Skeletal muscle satellite cell (primary cell): ENCODE results near the gene COL13A1.

Experiments
- H3K27me3 ChIP-seq: 2 replicates; pipeline ENCODE4 v1.7.0; 2013; ENCODE audit warnings: low read length; ENCODE audit not compliant: control insufficient read depth, insufficient read depth
- H3K36me3 ChIP-seq: 2 replicates; pipeline ENCODE4 v1.7.0; 2013; ENCODE audit warnings: mild to moderate bottlenecking, control low read depth, low read length; ENCODE audit not compliant: insufficient read depth
- H3K4me1 ChIP-seq: 2 replicates; pipeline ENCODE4 v1.7.0; 2013; ENCODE audit warnings: low read length; ENCODE audit not compliant: control insufficient read depth, insufficient read depth
- H3K4me2 ChIP-seq: 2 replicates; pipeline ENCODE4 v1.7.0; 2013; ENCODE audit warnings: mild to moderate bottlenecking, low read length
- H3K4me3 ChIP-seq: 2 replicates; pipeline ENCODE4 v1.7.0; 2013; ENCODE audit warnings: low read length
- H3K9ac ChIP-seq: 2 replicates; pipeline ENCODE4 v1.7.0; 2013; ENCODE audit warnings: mild to moderate bottlenecking, low read depth, low read length, moderate library complexity
- H3K9me3 ChIP-seq: replicated peaks from 2 replicates; pipeline ENCODE4 v1.7.0; 2013; ENCODE audit warnings: mild to moderate bottlenecking, control low read depth, low read length

COL13A1 gene

DNA sequence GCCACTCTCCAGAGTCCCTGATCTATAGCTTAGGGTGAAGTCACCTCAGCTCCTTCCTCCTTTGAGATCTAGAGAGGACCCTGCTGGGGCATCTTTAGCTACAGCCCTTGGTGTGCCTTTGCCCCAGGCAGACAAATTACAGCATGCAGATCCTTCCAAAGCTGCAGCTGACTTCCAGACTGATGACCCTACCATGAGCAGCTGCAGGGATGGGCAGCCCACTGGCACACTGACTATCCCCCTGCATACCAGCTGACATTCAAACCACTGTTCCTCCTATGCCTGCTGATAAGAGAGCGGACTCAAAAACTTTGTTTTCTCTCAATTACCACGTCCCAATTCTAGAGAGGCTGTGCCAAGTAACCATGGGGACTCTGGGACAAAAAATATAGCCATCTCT is 70.6 kb downstream of the COL13A1 start:
- no peaks in the 10 kb centered on the region for H3K27me3 ChIP-seq
- H3K4me2 ChIP-seq: no peak overlapping the region
- no peak overlapping the region for H3K9ac ChIP-seq
- H3K4me1 ChIP-seq: peaks cover 19% of the 10 kb centered on the region
- no peaks in the 10 kb centered on the region for H3K9me3 ChIP-seq
- H3K4me3 ChIP-seq: no peak overlapping the region
- no peaks in the 10 kb centered on the region for H3K36me3 ChIP-seq

DNA sequence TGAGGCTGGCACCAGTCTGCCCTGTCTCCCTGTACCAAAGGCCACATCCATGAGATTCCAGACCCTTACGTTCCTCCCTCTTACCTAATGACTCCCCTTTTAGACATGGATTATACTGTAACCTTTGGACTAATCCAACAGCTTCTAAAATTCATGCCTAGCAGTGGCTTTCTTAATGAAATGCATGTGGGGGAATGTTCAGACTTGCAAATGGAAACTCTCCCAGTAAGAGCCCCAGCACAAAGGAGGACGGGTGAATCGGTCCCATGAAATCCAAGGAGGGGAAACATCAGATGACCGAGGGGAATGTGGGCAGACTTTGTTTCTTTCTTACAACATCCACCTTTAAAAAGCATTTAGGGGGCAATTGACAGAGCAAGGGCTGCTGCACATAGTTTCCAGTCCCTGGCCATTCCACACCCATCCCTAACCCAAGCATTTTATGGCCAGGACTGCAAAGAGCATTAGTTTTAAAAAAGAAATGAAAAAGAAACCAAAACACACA is 71.5 kb downstream of the COL13A1 start:
- Histone ChIP-seq H3K9ac (no peak overlapping the region), H3K4me3 (no peak overlapping the region), H3K9me3 (no peaks in the 10 kb centered on the region), H3K36me3 (no peaks in the 10 kb centered on the region), H3K4me1 (peaks cover 17% of the 10 kb centered on the region), H3K27me3 (no peaks in the 10 kb centered on the region), H3K4me2 (no peak overlapping the region)

DNA sequence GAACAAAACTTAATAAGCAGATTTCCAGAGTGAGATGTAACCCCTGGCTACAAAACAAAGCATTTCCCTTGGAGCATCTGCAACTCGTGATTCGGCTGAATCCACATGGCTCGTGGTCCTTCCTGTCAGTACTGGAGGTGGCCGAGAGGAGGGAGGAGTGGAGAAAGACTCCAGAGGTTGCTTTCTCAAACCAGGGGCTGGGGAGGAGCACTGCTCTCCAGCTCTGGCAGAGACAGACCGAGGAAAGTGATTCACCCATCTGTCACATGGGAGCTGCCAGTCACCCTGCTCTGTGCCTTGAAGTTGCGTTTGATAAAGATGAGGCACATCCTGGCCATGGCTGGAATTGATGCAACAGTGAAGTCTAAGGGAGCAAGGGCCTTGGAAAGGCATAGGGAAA is 72.7 kb downstream of the COL13A1 start:
- Histone ChIP-seq H3K4me1 (peaks cover 10% of the 10 kb centered on the region), H3K4me3 (no peak overlapping the region), H3K4me2 (no peak overlapping the region), H3K27me3 (no peaks in the 10 kb centered on the region), H3K9me3 (no peaks in the 10 kb centered on the region), H3K9ac (no peak overlapping the region), H3K36me3 (no peaks in the 10 kb centered on the region)

DNA sequence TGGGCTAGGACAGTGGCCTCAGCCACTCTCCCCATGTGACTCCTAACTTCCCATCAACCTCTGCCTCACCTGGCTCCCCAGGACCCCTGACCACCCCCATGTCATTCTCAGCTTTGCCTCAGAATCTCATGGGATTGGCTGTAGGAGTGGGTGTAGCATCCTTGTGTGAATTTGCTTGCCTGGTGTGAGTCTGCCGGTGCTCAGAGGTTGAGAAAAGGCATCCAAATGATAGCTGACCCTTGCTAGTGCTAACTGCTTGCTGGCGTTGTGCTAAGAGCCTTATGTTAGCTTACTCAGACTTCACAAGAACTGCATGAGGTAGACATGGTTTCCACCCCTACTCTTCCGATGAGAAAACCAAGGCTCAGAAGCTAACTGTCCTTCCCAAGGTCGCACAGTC is 74.2 kb downstream of the COL13A1 start:
- H3K9me3 ChIP-seq: no peaks in the 10 kb centered on the region
- no peak overlapping the region for H3K4me2 ChIP-seq
- H3K36me3 ChIP-seq: no peaks in the 10 kb centered on the region
- H3K4me1 ChIP-seq: peaks cover 10% of the 10 kb centered on the region
- no peak overlapping the region for H3K9ac ChIP-seq
- H3K4me3 ChIP-seq: no peak overlapping the region
- no peaks in the 10 kb centered on the region for H3K27me3 ChIP-seq

DNA sequence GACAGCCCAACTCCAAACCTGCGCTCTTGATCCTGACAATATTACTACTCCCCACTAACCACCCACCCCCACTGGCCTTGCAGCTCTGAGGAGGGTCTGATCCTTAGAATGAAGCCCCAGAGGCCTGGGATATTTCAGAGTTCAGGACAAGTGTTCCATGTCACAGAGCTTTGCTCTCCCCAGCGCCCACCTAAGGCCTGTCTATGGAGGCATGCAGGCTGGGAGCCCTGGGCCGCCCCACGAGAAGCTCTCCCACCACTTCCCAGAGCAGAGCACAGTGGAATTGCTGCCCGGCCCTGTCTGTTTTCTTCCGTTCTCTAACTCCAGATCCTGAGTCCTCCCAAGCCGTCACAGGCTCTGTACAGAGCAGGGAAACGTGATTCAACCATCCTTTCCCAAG is 74.6 kb downstream of the COL13A1 start:
- H3K4me3 ChIP-seq: no peak overlapping the region
- H3K4me1 ChIP-seq: peaks cover 10% of the 10 kb centered on the region
- no peaks in the 10 kb centered on the region for H3K9me3 ChIP-seq
- no peaks in the 10 kb centered on the region for H3K36me3 ChIP-seq
- no peak overlapping the region for H3K4me2 ChIP-seq
- H3K27me3 ChIP-seq: no peaks in the 10 kb centered on the region
- H3K9ac ChIP-seq: no peak overlapping the region

DNA sequence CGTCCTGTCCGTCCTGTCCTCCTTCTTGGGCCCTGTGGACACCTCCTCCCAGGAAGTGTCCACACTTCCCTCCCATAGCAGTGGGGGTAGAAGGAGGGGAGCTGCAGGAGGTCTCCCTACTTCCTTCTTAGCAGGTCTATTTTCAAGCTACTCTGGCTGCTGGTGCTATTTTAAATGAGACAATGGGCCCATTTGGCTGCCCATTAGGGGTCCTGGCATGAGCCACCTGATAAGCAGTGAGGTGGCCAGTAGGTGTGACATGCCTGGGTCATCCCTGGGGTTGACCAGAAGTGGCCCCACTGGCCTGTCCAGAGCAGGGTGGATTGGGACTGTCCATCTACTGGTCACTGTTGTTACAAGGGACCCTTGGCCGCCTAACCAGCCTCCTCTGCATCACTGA is 75.2 kb downstream of the COL13A1 start:
- Histone ChIP-seq H3K9ac (no peak overlapping the region), H3K36me3 (no peaks in the 10 kb centered on the region), H3K4me3 (no peak overlapping the region), H3K4me2 (no peak overlapping the region), H3K4me1 (peaks cover 10% of the 10 kb centered on the region), H3K27me3 (no peaks in the 10 kb centered on the region), H3K9me3 (no peaks in the 10 kb centered on the region)

DNA sequence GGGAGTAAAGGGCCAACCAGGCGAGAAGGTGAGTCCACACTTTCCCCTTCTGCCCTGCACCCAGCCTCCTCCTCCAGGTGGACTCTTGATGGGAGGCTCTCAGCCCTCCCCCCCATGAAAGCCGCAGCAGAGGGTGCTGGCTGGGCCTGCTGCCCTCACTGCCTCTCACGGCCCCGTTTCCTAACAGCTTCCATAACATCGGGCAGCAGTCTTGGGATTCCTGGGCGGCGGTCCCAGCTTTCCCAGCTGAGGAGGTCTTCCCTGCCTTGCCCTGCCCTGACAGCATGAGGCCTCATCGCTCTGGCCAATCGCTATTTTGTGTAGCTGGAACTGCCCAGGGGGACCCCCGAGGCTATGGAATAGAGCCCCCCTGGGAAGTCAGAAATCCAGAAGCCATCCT is 76.3 kb downstream of the COL13A1 start:
- no peaks in the 10 kb centered on the region for H3K9me3 ChIP-seq
- H3K4me3 ChIP-seq: no peak overlapping the region
- H3K36me3 ChIP-seq: no peaks in the 10 kb centered on the region
- no peak overlapping the region for H3K4me2 ChIP-seq
- no peak overlapping the region for H3K9ac ChIP-seq
- peaks cover 10% of the 10 kb centered on the region for H3K4me1 ChIP-seq
- no peaks in the 10 kb centered on the region for H3K27me3 ChIP-seq

DNA sequence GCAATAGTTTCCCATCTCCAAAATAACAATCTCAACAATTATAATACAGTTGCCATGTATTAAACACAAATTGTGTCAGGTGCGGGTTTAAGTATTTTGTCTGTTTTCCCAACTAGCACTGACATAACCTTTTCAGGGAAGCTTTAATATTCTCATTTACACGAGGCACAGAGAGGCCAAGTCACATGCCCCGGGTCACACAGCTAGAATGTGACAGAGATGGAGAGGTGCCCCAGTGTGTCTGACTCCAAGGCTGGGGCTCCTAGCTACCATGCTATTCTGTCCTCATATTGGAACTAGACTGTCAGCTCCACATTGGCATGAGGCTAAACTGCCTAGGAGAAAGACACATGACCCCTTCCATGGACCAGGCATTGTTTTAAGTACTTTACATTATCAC is 77.2 kb downstream of the COL13A1 start:
- Histone ChIP-seq H3K4me1 (peaks cover 10% of the 10 kb centered on the region), H3K36me3 (no peaks in the 10 kb centered on the region), H3K4me2 (no peak overlapping the region), H3K9me3 (no peaks in the 10 kb centered on the region), H3K27me3 (no peaks in the 10 kb centered on the region), H3K4me3 (no peak overlapping the region), H3K9ac (no peak overlapping the region)

DNA sequence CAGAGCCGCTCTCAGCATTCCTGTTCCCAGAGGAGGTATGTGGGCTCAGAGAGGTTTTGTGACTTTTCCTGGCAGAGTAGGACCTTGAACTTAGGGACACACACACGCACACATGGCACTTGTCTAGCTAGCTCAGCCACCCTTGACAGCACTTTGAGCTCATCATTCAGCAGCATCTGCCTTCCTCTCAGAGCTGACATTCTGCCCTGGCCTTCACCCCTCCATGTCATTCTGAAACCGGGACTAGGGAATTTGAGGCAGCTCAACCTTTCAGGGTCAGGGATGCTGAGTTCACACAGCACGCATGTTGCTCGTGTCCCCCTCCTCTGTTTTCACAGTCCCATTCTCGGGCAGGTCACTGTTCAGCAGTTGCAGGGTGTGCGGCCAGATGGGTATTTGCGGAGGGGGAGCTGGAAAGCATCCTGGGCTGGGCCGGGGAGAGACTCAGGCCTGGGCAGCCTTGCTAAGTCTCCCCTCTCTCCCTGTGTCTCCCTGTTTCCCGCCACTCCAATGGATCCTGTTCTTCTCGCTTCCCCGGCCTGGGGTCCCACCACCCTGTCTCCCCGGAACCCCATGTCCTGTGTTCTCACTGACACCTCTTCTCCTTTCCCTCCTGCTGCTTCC is 78.0 kb downstream of the COL13A1 start:
- Histone ChIP-seq H3K4me1 (peaks cover 3% of the 10 kb centered on the region), H3K9ac (no peak overlapping the region), H3K27me3 (no peaks in the 10 kb centered on the region), H3K9me3 (no peaks in the 10 kb centered on the region), H3K36me3 (no peaks in the 10 kb centered on the region), H3K4me3 (no peak overlapping the region), H3K4me2 (no peak overlapping the region)

DNA sequence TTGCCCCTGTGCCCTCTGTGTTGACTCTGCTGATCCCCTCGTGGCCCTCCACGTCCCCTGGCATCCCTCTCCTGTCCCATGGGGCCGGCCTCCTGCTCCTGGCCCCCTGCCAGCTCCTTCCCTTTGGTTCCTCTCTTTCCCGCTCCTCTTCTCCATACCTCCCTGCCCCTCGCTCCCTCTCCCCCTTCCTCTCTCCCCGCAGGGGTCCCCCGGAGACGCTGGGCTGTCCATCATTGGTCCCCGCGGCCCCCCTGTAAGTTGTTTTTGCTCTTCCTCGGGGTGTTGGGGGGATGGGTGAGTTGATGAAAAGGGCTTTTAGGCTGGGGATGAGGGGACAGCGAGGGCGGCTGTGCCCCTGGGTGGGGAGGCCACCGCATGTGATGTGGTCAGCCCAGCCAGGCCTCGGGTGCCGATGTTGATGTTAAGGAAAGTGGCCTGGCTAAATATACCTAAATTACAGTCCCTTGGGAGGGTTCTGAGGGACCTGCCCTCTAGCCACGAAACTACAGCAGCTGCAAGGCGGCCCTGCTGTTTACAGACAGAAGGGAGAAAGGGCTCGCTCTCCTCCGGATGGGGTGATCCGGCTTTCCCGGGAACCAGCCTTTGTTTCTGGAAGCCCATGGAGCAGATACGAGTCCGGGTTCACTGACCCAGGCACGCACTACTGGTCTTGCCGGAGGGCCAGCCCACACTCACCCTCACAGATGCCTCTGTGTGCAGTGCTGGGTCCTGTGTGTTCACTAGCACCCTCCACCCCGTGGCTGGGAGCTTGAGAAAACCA is 78.8 kb downstream of the COL13A1 start:
- Histone ChIP-seq H3K36me3 (no peaks in the 10 kb centered on the region), H3K9ac (no peak overlapping the region), H3K9me3 (no peaks in the 10 kb centered on the region), H3K4me1 (no peaks in the 10 kb centered on the region), H3K4me3 (no peak overlapping the region), H3K4me2 (no peak overlapping the region), H3K27me3 (no peaks in the 10 kb centered on the region)

DNA sequence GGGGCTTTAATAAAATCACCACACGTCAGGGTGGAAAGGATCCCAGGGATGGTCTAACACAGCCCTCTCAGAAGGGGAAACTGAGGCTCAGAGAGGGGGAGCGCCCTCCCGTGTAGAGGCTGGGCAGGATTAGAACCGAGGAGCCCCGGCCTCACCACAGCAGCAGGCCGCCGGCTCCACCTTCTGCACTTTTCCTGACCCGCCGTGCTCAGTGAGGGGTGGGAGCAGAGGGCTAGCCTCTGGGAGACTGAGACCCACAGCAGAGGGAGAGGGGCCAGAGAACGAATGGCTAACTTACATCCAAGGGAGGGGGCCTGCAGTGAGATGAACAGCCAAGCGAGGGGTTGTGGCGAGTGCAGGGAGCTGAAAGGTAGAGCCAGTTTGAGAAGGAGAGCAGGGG is 79.5 kb downstream of the COL13A1 start:
- Histone ChIP-seq H3K27me3 (no peaks in the 10 kb centered on the region), H3K9me3 (no peaks in the 10 kb centered on the region), H3K4me1 (no peaks in the 10 kb centered on the region), H3K4me3 (no peak overlapping the region), H3K36me3 (no peaks in the 10 kb centered on the region), H3K4me2 (no peak overlapping the region), H3K9ac (no peak overlapping the region)
